Prostate gland (tissue), 2 donors: Measurements from ENCODE around the gene TJP1. TPM values are rescaled to one million over a fixed set of nuclear protein-coding genes. Genes with fewer than 3 reads are reported as not detected.
"Not testable (repeated sequence)": the region's sequence is repeated elsewhere in the genome, so short reads cannot be mapped to it uniquely, and the experiment has no call there.

Source experiments
- DNase-seq: peaks from one replicate; pipeline ENCODE4 v3.0.0-alpha.2; 2019; ENCODE audit warnings: low spot score
- H3K27ac ChIP-seq, 2 donors: fragments of 200-600 bp; sonication (generic); 2 replicates each; pipeline ENCODE4 v1.5.1; 2017 to 2019
- H3K27me3 ChIP-seq: fragments of 200-600 bp; sonication (generic); replicated peaks from 2 replicates; pipeline ENCODE4 v1.5.1; 2019; ENCODE audit not compliant: insufficient read depth
- H3K36me3 ChIP-seq, 2 donors: fragments of 200-600 bp; sonication (generic); 1 replicate in 1 of 2; 2 replicates in 1 of 2; pipeline versions ENCODE4 v1.5.1 to v1.8.1; 2017 to 2019
- H3K4me1 ChIP-seq: fragments of 200-600 bp; sonication (generic); replicated peaks from 2 replicates; pipeline ENCODE4 v1.5.1; 2019
- H3K4me3 ChIP-seq, 2 donors: fragments of 200-600 bp; sonication (generic); 2 replicates each; pipeline ENCODE4 v1.5.1; 2017 to 2019
- H3K9me3 ChIP-seq: fragments of 200-600 bp; sonication (generic); 2 replicates; pipeline ENCODE4 v1.5.1; 2017
- CTCF ChIP-seq, 4 experiments: fragments of 200-600 bp in 2 of 4; fragments of 450-650 bp in 2 of 4; sonication (generic) in 2 of 4; IDR thresholded peaks; 1 replicate in 3 of 4; 2 replicates in 1 of 4; pipeline ENCODE4 v1.5.1; 2016 to 2019; ENCODE audit warnings: antibody characterized with exemption in 4 of 4, mild to moderate bottlenecking in 2 of 4, moderate library complexity in 2 of 4
- POLR2A ChIP-seq: fragments of 450-650 bp; IDR thresholded peaks from one replicate; pipeline ENCODE4 v1.6.1; 2016; ENCODE audit warnings: antibody characterized with exemption, mild to moderate bottlenecking
- POLR2AphosphoS5 ChIP-seq: sonication (generic); formaldehyde crosslinking; IDR thresholded peaks from one replicate; pipeline ENCODE4 v1.6.1; 2017; ENCODE audit warnings: antibody characterized with exemption
- WGBS: methylation state at CpG from one replicate; pipeline ENCODE4 v1.1.5; 2018; 5-methylcytosine and 5-hydroxymethylcytosine counted together
- intact Hi-C: fragments of 100-400 bp; cut with DNase I; formaldehyde crosslinking; loops from one replicate; pipeline ENCODE4 v1.14.2; 2022
- total RNA-seq, 2 donors: library from RNA; depleted of rRNA; stranded (reverse); fragments of >200 nt; gene quantifications; one replicate each; pipeline ENCODE4 v1.1.0, GENCODE V29; 2016

The TJP1 gene
- total RNA-seq, 2 donors from 2014 or later: 88.4 to 216 TPM

- intact Hi-C loops: no loop called here
- Histone ChIP-seq H3K4me1 (no peaks in the 10 kb centered on the region), H3K36me3 (no peaks in the 10 kb centered on the region), H3K9me3 (no peaks in the 10 kb centered on the region), H3K27ac (no peak overlapping the region), H3K27me3 (no peaks in the 10 kb centered on the region), H3K4me3 (no peak overlapping the region)
- 83% methylated on average over 4 of the region's 4 CpGs for WGBS
- no peak for DNase-seq
- TF ChIP-seq CTCF (IDR thresholded peaks at IDR 0.05): no peak
- TF ChIP-seq POLR2AphosphoS5: no peak
- TF ChIP-seq POLR2A: no peak
Observed at GRCh38 chr15:29678504-29679034, 143.7 kb downstream of the TJP1 start.

- H3K9me3 ChIP-seq: no peaks in the 10 kb centered on the region
- H3K27me3 ChIP-seq: no peaks in the 10 kb centered on the region
- no peak for DNase-seq
- H3K27ac ChIP-seq: no peak overlapping the region
- WGBS: 64% methylated on average over 10 of the region's 10 CpGs
- H3K4me3 ChIP-seq: no peak overlapping the region
- TF ChIP-seq POLR2A: no peak
- TF ChIP-seq POLR2AphosphoS5: no peak
- no peak for TF ChIP-seq CTCF (IDR thresholded peaks at IDR 0.05)
- intact Hi-C loops: no loop called here
- no peaks in the 10 kb centered on the region for H3K36me3 ChIP-seq
- no peaks in the 10 kb centered on the region for H3K4me1 ChIP-seq
Observed at GRCh38 chr15:29677871-29678461, 144.3 kb downstream of the TJP1 start.

DNA sequence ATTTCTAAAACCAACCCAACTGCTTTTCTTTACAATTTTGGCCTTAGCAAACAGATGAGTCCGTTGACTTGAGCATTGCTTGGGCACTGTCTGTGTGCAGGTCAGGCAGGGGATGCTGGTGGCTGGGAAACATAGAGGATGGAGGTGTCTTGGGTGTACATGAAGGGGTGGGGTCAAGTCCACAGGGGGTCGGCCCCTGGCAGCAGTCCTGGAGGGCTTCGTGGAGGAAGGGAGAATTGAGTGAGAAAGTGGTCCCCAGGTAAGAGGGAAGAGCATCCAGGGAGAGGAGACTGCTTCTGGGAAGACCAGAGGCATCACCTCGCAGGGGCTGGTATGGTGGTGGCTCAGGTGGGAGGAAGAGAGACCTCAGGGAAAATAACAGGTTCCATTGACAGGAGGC lies 144.8 kb downstream of the TJP1 start:
- H3K4me3 ChIP-seq: no peak overlapping the region
- DNase-seq: no peak
- no peak overlapping the region for H3K27ac ChIP-seq
- intact Hi-C loops: no loop called here
- H3K27me3 ChIP-seq: no peaks in the 10 kb centered on the region
- no peaks in the 10 kb centered on the region for H3K36me3 ChIP-seq
- no peaks in the 10 kb centered on the region for H3K9me3 ChIP-seq
- 76% methylated on average over 4 of the region's 4 CpGs for WGBS
- TF ChIP-seq CTCF (IDR thresholded peaks at IDR 0.05) (no peak), POLR2AphosphoS5 (no peak), POLR2A (no peak)
- H3K4me1 ChIP-seq: no peaks in the 10 kb centered on the region

- WGBS: 75% methylated on average over 8 of the region's 8 CpGs
- Histone ChIP-seq H3K4me3 (no peak overlapping the region), H3K27ac (no peak overlapping the region), H3K9me3 (no peaks in the 10 kb centered on the region), H3K27me3 (no peaks in the 10 kb centered on the region), H3K36me3 (no peaks in the 10 kb centered on the region), H3K4me1 (no peaks in the 10 kb centered on the region)
- intact Hi-C loops: no loop called here
- TF ChIP-seq CTCF (IDR thresholded peaks at IDR 0.05): no peak
- no peak for TF ChIP-seq POLR2AphosphoS5
- TF ChIP-seq POLR2A: no peak
- no peak for DNase-seq
Observed at GRCh38 chr15:29676961-29677402, 145.3 kb downstream of the TJP1 start.

DNA sequence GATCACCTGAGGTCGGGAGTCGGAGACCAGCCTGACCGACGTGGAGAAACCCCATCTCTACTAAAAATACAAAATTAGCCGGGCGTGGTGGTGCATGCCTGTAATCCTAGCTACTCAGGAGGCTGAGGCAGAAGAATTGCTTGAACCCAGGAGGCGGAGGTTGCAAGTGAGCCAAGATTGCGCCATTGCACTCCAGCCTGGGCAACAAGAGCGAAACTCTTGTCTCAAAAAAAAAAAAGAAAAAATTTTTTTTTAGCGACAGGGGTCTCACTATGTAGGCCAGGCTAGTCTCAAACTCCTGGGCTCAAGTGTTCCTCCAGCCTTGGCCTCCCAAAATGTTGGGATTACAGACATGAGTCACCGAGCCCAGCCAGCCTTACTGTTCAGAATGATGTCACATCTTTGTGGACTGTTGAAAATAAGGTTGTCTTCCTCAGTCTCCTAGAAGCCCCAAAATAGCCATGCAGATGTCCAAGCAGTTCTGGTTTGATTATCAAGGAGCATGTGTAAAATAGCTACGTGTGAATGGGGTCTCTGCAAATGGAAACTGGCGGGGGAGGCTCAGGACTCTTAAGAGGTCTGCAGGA lies 145.8 kb downstream of the TJP1 start:
- WGBS: 91% methylated on average over 13 of the region's 13 CpGs
- H3K4me1 ChIP-seq, H3K4me3 ChIP-seq, H3K27ac ChIP-seq, H3K36me3 ChIP-seq, H3K27me3 ChIP-seq, H3K9me3 ChIP-seq, intact Hi-C loops, DNase-seq: not testable (repeated sequence)
